HepG2 (cell line): ENCODE measurements around the gene PHF2. TPM values are rescaled to one million over a fixed set of nuclear protein-coding genes. Genes with fewer than 3 reads are reported as not detected.

Experiments used
- ARID3A ChIP-seq: IDR thresholded peaks from 2 replicates; pipeline ENCODE4 v1.6.1; 2012; ENCODE audit warnings: low read depth, low read length, improper control_type of control experiment
- CSRNP1 ChIP-seq: sonication (generic); formaldehyde crosslinking; IDR thresholded peaks from 2 replicates; pipeline ENCODE4 v1.8.1; 2023; ENCODE audit warnings: mild to moderate bottlenecking, missing genetic modification reagents
- DMTF1 ChIP-seq: sonication (generic); formaldehyde crosslinking; IDR thresholded peaks from 2 replicates; pipeline ENCODE4 v1.4.0; 2020; ENCODE audit warnings: mild to moderate bottlenecking, missing genetic modification reagents
- HDAC1 ChIP-seq: sonication (generic); formaldehyde crosslinking; IDR thresholded peaks from 2 replicates; pipeline ENCODE4 v1.5.1; 2020; ENCODE audit warnings: mild to moderate bottlenecking, missing genetic modification reagents
- JUND ChIP-seq: sonication (generic); formaldehyde crosslinking; IDR thresholded peaks from 2 replicates; pipeline ENCODE4 v1.8.0; 2022; ENCODE audit warnings: mild to moderate bottlenecking, missing genetic modification reagents
- KDM2A ChIP-seq: sonication (generic); formaldehyde crosslinking; IDR thresholded peaks from 2 replicates; pipeline ENCODE4 v1.4.0; 2020; ENCODE audit warnings: low read depth, missing genetic modification reagents, borderline replicate concordance
- MATR3 ChIP-seq: sonication (generic); formaldehyde crosslinking; IDR thresholded peaks from 2 replicates; pipeline ENCODE4 v1.4.0; 2020; ENCODE audit warnings: missing genetic modification reagents
- MED13 ChIP-seq: sonication (generic); formaldehyde crosslinking; IDR thresholded peaks from 2 replicates; pipeline ENCODE4 v1.5.0; 2020; ENCODE audit warnings: missing genetic modification reagents
- MEIS2 ChIP-seq: sonication (generic); formaldehyde crosslinking; IDR thresholded peaks from 2 replicates; pipeline ENCODE4 v1.9.0; 2021; ENCODE audit warnings: mild to moderate bottlenecking, missing genetic modification reagents
- PLSCR1 ChIP-seq: sonication (generic); formaldehyde crosslinking; IDR thresholded peaks from 2 replicates; pipeline ENCODE4 v1.5.0; 2020; ENCODE audit warnings: missing genetic modification reagents, mild to moderate bottlenecking, borderline replicate concordance
- REXO4 ChIP-seq: sonication (generic); formaldehyde crosslinking; IDR thresholded peaks from 2 replicates; pipeline ENCODE4 v1.8.0; 2022; ENCODE audit warnings: missing genetic modification reagents, mild to moderate bottlenecking, borderline replicate concordance
- TBX2 ChIP-seq: sonication (generic); formaldehyde crosslinking; IDR thresholded peaks from 2 replicates; pipeline ENCODE4 v1.5.0; 2020; ENCODE audit warnings: missing genetic modification reagents, mild to moderate bottlenecking, borderline replicate concordance
- TERF1 ChIP-seq: sonication (generic); formaldehyde crosslinking; IDR thresholded peaks from 2 replicates; pipeline ENCODE4 v1.8.0; 2022; ENCODE audit warnings: mild to moderate bottlenecking, missing genetic modification reagents, moderate library complexity
- ZBTB3 ChIP-seq: sonication (generic); formaldehyde crosslinking; IDR thresholded peaks from 2 replicates; pipeline ENCODE4 v1.4.0; 2020; ENCODE audit warnings: low read depth, mild to moderate bottlenecking, moderate library complexity, missing genetic modification reagents, borderline replicate concordance
- ZFP90 ChIP-seq: sonication (generic); formaldehyde crosslinking; IDR thresholded peaks from 2 replicates; pipeline ENCODE4 v1.8.0; 2022; ENCODE audit warnings: missing genetic modification reagents, mild to moderate bottlenecking, inconsistent platforms, borderline replicate concordance
- ZNF17 ChIP-seq: sonication (generic); formaldehyde crosslinking; IDR thresholded peaks from 2 replicates; pipeline ENCODE4 v1.5.0; 2020; ENCODE audit warnings: mild to moderate bottlenecking, missing genetic modification reagents
- ZNF350 ChIP-seq: sonication (generic); formaldehyde crosslinking; IDR thresholded peaks from 2 replicates; pipeline ENCODE4 v1.4.0; 2020; ENCODE audit warnings: mild to moderate bottlenecking, low read depth, missing genetic modification reagents, borderline replicate concordance
- ZNF576 ChIP-seq: sonication (generic); formaldehyde crosslinking; IDR thresholded peaks from 2 replicates; pipeline ENCODE4 v1.4.0; 2020; ENCODE audit warnings: mild to moderate bottlenecking, missing genetic modification reagents
- ZNF598 ChIP-seq: sonication (generic); formaldehyde crosslinking; IDR thresholded peaks from 2 replicates; pipeline ENCODE4 v1.5.1; 2020; ENCODE audit warnings: mild to moderate bottlenecking, missing genetic modification reagents, borderline replicate concordance
- polyA plus RNA-seq, 8 experiments: library from polyadenylated mRNA; depleted of rRNA in 3 of 8; stranded (reverse) in 7 of 8; unstranded in 1 of 8; fragments of >200 nt; fragmentation: Illumina TruSeq in 4 of 8; extraction: Trizol in 4 of 8; gene quantifications; 2 replicates each; pipeline versions ENCODE4 v1.2.1 to v1.2.3, GENCODE V29; 2011 to 2016; ENCODE audit warnings: low read depth in 4 of 8, missing spikeins in 1 of 8, mixed read lengths in 1 of 8; ENCODE audit not compliant: insufficient read depth in 1 of 8
- total RNA-seq, 5 experiments: library from RNA; depleted of rRNA; stranded (reverse); fragments of >200 nt; fragmentation: Illumina TruSeq; extraction: Trizol; gene quantifications; 2 replicates each; pipeline ENCODE4 v1.2.3, GENCODE V29; 2016; ENCODE audit warnings: low read depth in 1 of 5

The PHF2 gene
- total and polyA plus RNA-seq, 2 of the 13 experiments (the other 11 are each of a cell fraction or from before 2014, with no cell fraction given), result 6.6 to 9.1 TPM

GRCh38 chr9:93566408-93567270 lies 9.7 kb upstream of the PHF2 start (continued):
- TF ChIP-seq MEIS2 (CRISPR knock-in tag) (peak; percentile 72), TBX2 (CRISPR knock-in tag) (peak; percentile 72; the same call in 1 of the 2 replicates), MED13 (CRISPR knock-in tag) (0 out of 2 replicates have a peak, but pooled peaks have one; percentile 43), CSRNP1 (CRISPR knock-in tag) (peak; percentile 83; the same call in 1 of the 2 replicates), REXO4 (no peak), ZNF350 (CRISPR knock-in tag) (no peak), PLSCR1 (no peak), MATR3 (CRISPR knock-in tag) (no peak), ZBTB3 (CRISPR knock-in tag) (0 out of 2 replicates have a peak, but pooled peaks have one; percentile 53), TERF1 (CRISPR knock-in tag) (peak; percentile 81; the same call in 1 of the 2 replicates), KDM2A (CRISPR knock-in tag) (peak; percentile 99), ZNF598 (peak; percentile 51; the same call in 1 of the 2 replicates), HDAC1 (CRISPR knock-in tag) (peak; percentile 38; the same call in 1 of the 2 replicates), ARID3A (no peak), ZNF576 (CRISPR knock-in tag) (0 out of 2 replicates have a peak, but pooled peaks have one; percentile 18), ZFP90 (CRISPR knock-in tag) (peak; percentile 92), DMTF1 (no peak), ZNF17 (CRISPR knock-in tag) (no peak), JUND (CRISPR knock-in tag) (no peak)
